GM23248 (cell line): Measurements from ENCODE around the gene UCN2.

Source experiments
- EZH2 ChIP-seq: fragments of 200-600 bp; sonication (generic); IDR thresholded peaks from 2 replicates; pipeline ENCODE4 v1.6.1; 2018; ENCODE audit warnings: antibody characterized with exemption, mild to moderate bottlenecking; ENCODE audit not compliant: insufficient read depth, poor library complexity, severe bottlenecking
- EZH2phosphoT487 ChIP-seq: fragments of 200-600 bp; sonication (generic); IDR thresholded peaks from 2 replicates; pipeline ENCODE4 v1.6.1; 2018; ENCODE audit warnings: antibody characterized with exemption, moderate library complexity, mild to moderate bottlenecking, low read depth; ENCODE audit not compliant: insufficient read depth

DNA sequence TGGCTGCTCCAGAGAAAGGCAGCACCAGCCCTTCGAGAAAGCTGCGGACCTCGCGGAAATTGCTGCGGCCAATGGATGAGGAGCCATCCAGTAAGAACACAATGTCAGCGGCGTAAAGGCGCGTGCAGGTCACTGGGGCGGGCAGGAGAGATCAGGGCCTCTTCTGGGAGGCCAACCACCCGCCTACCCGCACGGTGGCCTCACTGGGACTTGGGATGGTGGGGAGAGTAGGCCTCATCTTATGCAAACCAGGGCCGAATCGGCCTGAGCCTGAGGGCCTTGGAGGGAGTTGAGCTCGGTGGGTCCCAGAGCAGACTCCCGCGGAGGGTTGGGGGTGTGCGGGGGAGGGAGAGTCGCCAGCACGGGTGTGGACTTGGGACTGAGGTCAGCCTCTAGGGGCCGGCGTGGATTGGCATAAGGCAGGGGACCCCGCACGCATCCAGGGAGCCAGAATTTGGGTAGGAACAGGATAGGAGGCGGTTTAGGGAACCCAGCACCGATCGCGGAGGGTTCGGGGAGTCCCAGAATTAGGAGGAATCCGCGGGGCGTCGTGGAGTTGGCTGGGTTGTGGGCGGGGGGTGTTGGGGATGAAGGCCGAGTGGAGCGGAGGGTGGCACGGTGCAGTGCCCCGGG, 31.0 kb upstream of the UCN2 start:
- TF ChIP-seq EZH2phosphoT487 = no peak
- no peak for TF ChIP-seq EZH2
